DND-41 (cell line): Measurements from ENCODE around the gene COBL.

Experiments used
- EZH2 ChIP-seq: IDR thresholded peaks from 3 replicates; pipeline ENCODE4 v1.6.1; 2012; ENCODE audit warnings: borderline replicate concordance, low read depth, mild to moderate bottlenecking, moderate library complexity, low read length, inconsistent platforms; ENCODE audit not compliant: severe bottlenecking
- TF ChIP-seq, protein P1 (sequence below): IDR thresholded peaks from 2 replicates; pipeline ENCODE4 v1.5.1; 2012; ENCODE audit warnings: borderline replicate concordance, low read length, moderate library complexity, mild to moderate bottlenecking; ENCODE audit not compliant: poor library complexity, severe bottlenecking; ENCODE audit errors: extremely low read depth

DNA sequence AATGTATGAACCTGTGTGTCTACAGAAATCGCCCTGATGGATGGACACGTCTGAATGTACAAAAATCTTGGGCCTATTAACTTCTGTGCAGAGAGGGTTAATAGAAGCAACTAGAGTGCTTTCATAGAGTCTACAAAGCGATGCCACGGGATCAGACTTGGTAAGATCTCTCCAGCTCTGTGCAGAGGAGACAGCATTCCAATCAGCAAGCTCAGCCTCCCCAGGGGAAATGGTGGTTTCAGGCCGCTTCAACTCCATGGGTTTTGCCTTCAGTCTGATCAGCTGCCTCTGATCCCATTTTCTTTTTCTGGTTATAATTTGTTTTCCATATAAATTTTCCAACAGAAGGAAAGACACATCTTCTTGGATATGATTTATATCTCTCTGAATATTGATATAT, 35.1 kb upstream of the COBL start:
- TF ChIP-seq, protein P1, sequence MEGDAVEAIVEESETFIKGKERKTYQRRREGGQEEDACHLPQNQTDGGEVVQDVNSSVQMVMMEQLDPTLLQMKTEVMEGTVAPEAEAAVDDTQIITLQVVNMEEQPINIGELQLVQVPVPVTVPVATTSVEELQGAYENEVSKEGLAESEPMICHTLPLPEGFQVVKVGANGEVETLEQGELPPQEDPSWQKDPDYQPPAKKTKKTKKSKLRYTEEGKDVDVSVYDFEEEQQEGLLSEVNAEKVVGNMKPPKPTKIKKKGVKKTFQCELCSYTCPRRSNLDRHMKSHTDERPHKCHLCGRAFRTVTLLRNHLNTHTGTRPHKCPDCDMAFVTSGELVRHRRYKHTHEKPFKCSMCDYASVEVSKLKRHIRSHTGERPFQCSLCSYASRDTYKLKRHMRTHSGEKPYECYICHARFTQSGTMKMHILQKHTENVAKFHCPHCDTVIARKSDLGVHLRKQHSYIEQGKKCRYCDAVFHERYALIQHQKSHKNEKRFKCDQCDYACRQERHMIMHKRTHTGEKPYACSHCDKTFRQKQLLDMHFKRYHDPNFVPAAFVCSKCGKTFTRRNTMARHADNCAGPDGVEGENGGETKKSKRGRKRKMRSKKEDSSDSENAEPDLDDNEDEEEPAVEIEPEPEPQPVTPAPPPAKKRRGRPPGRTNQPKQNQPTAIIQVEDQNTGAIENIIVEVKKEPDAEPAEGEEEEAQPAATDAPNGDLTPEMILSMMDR = no peak
- TF ChIP-seq EZH2 = no peak
